GM23248 (cell line): ENCODE data around the gene MARCOL.

ENCODE experiments used
- EZH2 ChIP-seq: fragments of 200-600 bp; sonication (generic); IDR thresholded peaks from 2 replicates; pipeline ENCODE4 v1.6.1; 2018; ENCODE audit warnings: antibody characterized with exemption, mild to moderate bottlenecking; ENCODE audit not compliant: insufficient read depth, poor library complexity, severe bottlenecking
- EZH2phosphoT487 ChIP-seq: fragments of 200-600 bp; sonication (generic); IDR thresholded peaks from 2 replicates; pipeline ENCODE4 v1.6.1; 2018; ENCODE audit warnings: antibody characterized with exemption, moderate library complexity, mild to moderate bottlenecking, low read depth; ENCODE audit not compliant: insufficient read depth

DNA sequence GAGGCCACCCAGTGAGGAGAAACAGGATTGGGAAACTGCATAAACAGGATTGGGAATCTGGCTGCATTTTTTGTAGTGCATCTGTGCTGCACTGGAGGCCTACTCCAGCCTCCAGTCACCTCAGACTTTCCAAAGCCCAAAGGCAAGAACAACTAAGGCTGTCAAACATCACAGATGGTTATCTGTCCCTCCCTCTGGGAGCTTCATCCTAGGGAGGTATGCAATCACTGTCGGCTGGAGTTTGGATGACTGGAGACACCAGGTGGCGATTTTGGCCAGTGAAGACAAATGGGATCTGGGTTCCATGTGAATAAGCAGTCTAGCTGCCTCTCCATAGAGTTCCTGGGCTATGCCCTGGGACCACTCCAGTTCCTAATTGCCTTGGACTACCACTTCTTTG, 21.0 kb downstream of the MARCOL start:
- TF ChIP-seq EZH2 (no peak), EZH2phosphoT487 (no peak)
